ENCODE data around the gene IFITM5. TPM values are rescaled to one million over a fixed set of nuclear protein-coding genes. Genes with fewer than 3 reads are reported as not detected.

The IFITM5 gene
- total and polyA plus RNA-seq, 4 donors: not detected

GRCh38 chr11:291281-292210 lies 7.8 kb downstream of the IFITM5 start:
- peaks cover 0 to 23% (median 0%) of the 10 kb centered on the region in 4 donors for H3K36me3 ChIP-seq (ENCODE audit: control insufficient read depth in 4 of 4, insufficient read depth in 4 of 4, low read length in 4 of 4)
- peaks cover 0 to 13% (median 10%) of the 10 kb centered on the region in 3 donors for H3K27me3 ChIP-seq (ENCODE audit: control insufficient read depth in 3 of 3, insufficient read depth in 3 of 3, low read length in 2 of 3)
- DNase-seq (no peak), ATAC-seq (ENCODE audit: insufficient read depth, low FRiP score) (no peak)
- peaks cover 0 to 12% (median 0%) of the 10 kb centered on the region in 5 donors for H3K4me1 ChIP-seq (ENCODE audit: control insufficient read depth in 5 of 5, insufficient read depth in 5 of 5, low read length in 5 of 5)
- H3K4me3 ChIP-seq: no peak overlapping the region
- no peaks in the 10 kb centered on the region for H3K9me3 ChIP-seq (ENCODE audit: control insufficient read depth in 4 of 4, insufficient read depth in 3 of 4, low read length in 3 of 4)
- WGBS, 2 donors: 92 to 95% methylated on average over 44 of the region's 44 CpGs
- no peak overlapping the region for H3K9ac ChIP-seq (ENCODE audit: insufficient read depth in 1 of 2, low read length in 2 of 2)
- TF ChIP-seq CTCF (IDR thresholded peaks at IDR 0.05; ENCODE audit: control extremely low read depth, extremely low read depth): no peak
- no peak overlapping the region for H3K27ac ChIP-seq (ENCODE audit: low read depth in 1 of 2, low read length in 1 of 2)

GRCh38 chr11:290621-291231 lies 8.6 kb downstream of the IFITM5 start:
- H3K27ac ChIP-seq (ENCODE audit: low read depth in 1 of 2, low read length in 1 of 2): no peak overlapping the region
- peaks cover 0 to 19% (median 10%) of the 10 kb centered on the region in 3 donors for H3K27me3 ChIP-seq (ENCODE audit: control insufficient read depth in 3 of 3, insufficient read depth in 3 of 3, low read length in 2 of 3)
- H3K36me3 ChIP-seq (ENCODE audit: control insufficient read depth in 4 of 4, insufficient read depth in 4 of 4, low read length in 4 of 4): peaks cover 0 to 23% (median 0%) of the 10 kb centered on the region in 4 donors
- no peak for TF ChIP-seq CTCF (IDR thresholded peaks at IDR 0.05; ENCODE audit: control extremely low read depth, extremely low read depth)
- DNase-seq (no peak), ATAC-seq (ENCODE audit: insufficient read depth, low FRiP score) (no peak)
- H3K9me3 ChIP-seq (ENCODE audit: control insufficient read depth in 4 of 4, insufficient read depth in 3 of 4, low read length in 3 of 4): no peaks in the 10 kb centered on the region
- no peak overlapping the region for H3K4me3 ChIP-seq
- H3K9ac ChIP-seq (ENCODE audit: insufficient read depth in 1 of 2, low read length in 2 of 2): no peak overlapping the region
- WGBS, 2 donors: 90 to 91% methylated on average over 13 of the region's 13 CpGs
- peaks cover 0 to 12% (median 0%) of the 10 kb centered on the region in 5 donors for H3K4me1 ChIP-seq (ENCODE audit: control insufficient read depth in 5 of 5, insufficient read depth in 5 of 5, low read length in 5 of 5)

- H3K27me3 ChIP-seq (ENCODE audit: control insufficient read depth in 3 of 3, insufficient read depth in 3 of 3, low read length in 2 of 3): peaks cover 0 to 22% (median 10%) of the 10 kb centered on the region in 3 donors
- no peak overlapping the region for H3K9ac ChIP-seq (ENCODE audit: insufficient read depth in 1 of 2, low read length in 2 of 2)
- H3K9me3 ChIP-seq (ENCODE audit: control insufficient read depth in 4 of 4, insufficient read depth in 3 of 4, low read length in 3 of 4): no peaks in the 10 kb centered on the region
- WGBS, 2 donors: 83 to 87% methylated on average over 48 of the region's 48 CpGs
- H3K4me3 ChIP-seq: no peak overlapping the region
- no peak for ATAC-seq (ENCODE audit: insufficient read depth, low FRiP score)
- no peak for DNase-seq
- H3K4me1 ChIP-seq (ENCODE audit: control insufficient read depth in 5 of 5, insufficient read depth in 5 of 5, low read length in 5 of 5): peaks cover 0 to 12% (median 0%) of the 10 kb centered on the region in 5 donors
- H3K36me3 ChIP-seq (ENCODE audit: control insufficient read depth in 4 of 4, insufficient read depth in 4 of 4, low read length in 4 of 4): peaks cover 0 to 23% (median 0%) of the 10 kb centered on the region in 4 donors
- TF ChIP-seq CTCF (IDR thresholded peaks at IDR 0.05; ENCODE audit: control extremely low read depth, extremely low read depth): no peak
- no peak overlapping the region for H3K27ac ChIP-seq (ENCODE audit: low read depth in 1 of 2, low read length in 1 of 2)
Observed at GRCh38 chr11:289712-290620, 9.4 kb downstream of the IFITM5 start.

Measured in lung (tissue), 12 donors.